Activated naive CD8-positive, alpha-beta T cell treated with anti-CD3 and anti-CD28 coated beads, Interleukin-2, amount 10 ng/mL, durations not matched to agents 7 days and 5 days (primary cell): Measurements from ENCODE around the gene NPSR1. TPM values are rescaled to one million over a fixed set of nuclear protein-coding genes. Genes with fewer than 3 reads are reported as not detected.

ENCODE experiments used
- ATAC-seq: fragments of 150-1000 bp; cut with Tn5 transposase; one replicate; pipeline ENCODE4 v1.10.0; 2021; ENCODE audit warnings: low read depth, moderate library complexity
- POLR2A ChIA-PET: fragments of 350-600 bp; sonication (Branson Sonifier 250); formaldehyde crosslinking; loops from one replicate; lab custom pipeline; 2021; ENCODE audit warnings: antibody characterized with exemption; lab: Charles Lee
- DNase-seq: peaks from one replicate; pipeline ENCODE4 v3.0.0; 2021
- H3K27ac Mint-ChIP-seq: one replicate; pipeline ENCODE4 v1.8.0; 2022; ENCODE audit warnings: mild to moderate bottlenecking, mixed read lengths
- H3K27me3 Mint-ChIP-seq: one replicate; pipeline ENCODE4 v1.8.0; 2022; ENCODE audit warnings: mild to moderate bottlenecking, moderate library complexity, mixed read lengths
- H3K36me3 Mint-ChIP-seq: one replicate; pipeline ENCODE4 v1.8.0; 2021; ENCODE audit warnings: mild to moderate bottlenecking, mixed read lengths
- H3K4me1 Mint-ChIP-seq: one replicate; pipeline ENCODE4 v1.8.0; 2021; ENCODE audit warnings: mixed read lengths
- H3K4me3 Mint-ChIP-seq: one replicate; pipeline ENCODE4 v1.8.0; 2022; ENCODE audit warnings: mild to moderate bottlenecking, moderate library complexity, mixed read lengths
- H3K9me3 Mint-ChIP-seq: one replicate; pipeline ENCODE4 v1.8.0; 2021; ENCODE audit warnings: mixed read lengths
- total RNA-seq, 2 experiments: library from RNA; stranded (reverse); gene quantifications; one replicate each; pipeline ENCODE4 v1.2.3, GENCODE V29; 2021

The NPSR1 gene
- total RNA-seq, 2 experiments from 2014 or later: not detected

DNA sequence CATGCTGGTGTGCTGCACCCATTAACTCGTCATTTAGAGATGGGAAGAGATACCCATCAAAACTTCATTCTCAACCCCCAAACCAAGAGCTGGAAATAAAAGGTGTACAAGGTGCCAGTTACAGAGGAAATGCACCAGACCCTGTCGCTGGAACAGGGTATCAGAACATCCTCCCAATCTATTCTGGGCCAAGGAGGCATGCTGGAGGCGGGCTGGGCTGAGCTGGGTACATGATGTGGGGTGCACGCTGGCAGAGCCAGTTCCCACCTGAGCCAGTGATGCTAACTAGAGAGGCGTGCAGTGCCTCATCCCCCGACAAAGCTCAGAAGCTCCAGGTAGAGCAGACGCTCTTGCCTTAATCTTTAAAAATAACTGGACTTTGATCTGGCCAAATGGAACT is 70.1 kb downstream of the NPSR1 start:
- H3K27me3 Mint-ChIP-seq: no peaks in the 10 kb centered on the region
- ATAC-seq (no peak), DNase-seq (no peak)
- H3K27ac Mint-ChIP-seq: no peak overlapping the region
- H3K9me3 Mint-ChIP-seq: peaks cover 1% of the 10 kb centered on the region
- POLR2A ChIA-PET: no interaction called here
- H3K36me3 Mint-ChIP-seq: no peaks in the 10 kb centered on the region
- H3K4me3 Mint-ChIP-seq: no peak overlapping the region
- H3K4me1 Mint-ChIP-seq: peaks cover 4% of the 10 kb centered on the region

- ATAC-seq: no peak
- POLR2A ChIA-PET: no interaction called here
- H3K4me3 Mint-ChIP-seq: no peak overlapping the region
Observed at GRCh38 chr7:34734771-34735170, 76.8 kb downstream of the NPSR1 start.

GRCh38 chr7:34735526-34735925 is 77.5 kb downstream of the NPSR1 start:
- Mint-ChIP-seq H3K4me3 (no peak overlapping the region), H3K9me3 (no peaks in the 10 kb centered on the region)
- DNase-seq: no peak

More at GRCh38 chr7:34734771-34735170, 76.8 kb downstream of the NPSR1 start:
- Mint-ChIP-seq H3K36me3 (no peaks in the 10 kb centered on the region), H3K9me3 (no peaks in the 10 kb centered on the region), H3K27me3 (peaks cover 18% of the 10 kb centered on the region), H3K27ac (no peak overlapping the region), H3K4me1 (no peaks in the 10 kb centered on the region)
- DNase-seq: no peak

GRCh38 chr7:34739651-34740300 is 81.8 kb downstream of the NPSR1 start:
- ATAC-seq (no peak), DNase-seq (no peak)
- H3K27ac Mint-ChIP-seq: no peak overlapping the region
- H3K27me3 Mint-ChIP-seq: peaks cover 23% of the 10 kb centered on the region
- H3K9me3 Mint-ChIP-seq: no peaks in the 10 kb centered on the region
- H3K4me1 Mint-ChIP-seq: no peaks in the 10 kb centered on the region
- no peaks in the 10 kb centered on the region for H3K36me3 Mint-ChIP-seq
- no peak overlapping the region for H3K4me3 Mint-ChIP-seq
- POLR2A ChIA-PET: no interaction called here

More at GRCh38 chr7:34735526-34735925, 77.5 kb downstream of the NPSR1 start:
- Mint-ChIP-seq H3K4me1 (no peaks in the 10 kb centered on the region), H3K27ac (no peak overlapping the region), H3K36me3 (no peaks in the 10 kb centered on the region), H3K27me3 (peaks cover 21% of the 10 kb centered on the region)
- POLR2A ChIA-PET: no interaction called here
- no peak for ATAC-seq

GRCh38 chr7:34740840-34741239 is 82.8 kb downstream of the NPSR1 start:
- H3K4me1 Mint-ChIP-seq: no peaks in the 10 kb centered on the region
- ATAC-seq (no peak), DNase-seq (no peak)
- no peak overlapping the region for H3K4me3 Mint-ChIP-seq
- no peaks in the 10 kb centered on the region for H3K36me3 Mint-ChIP-seq
- H3K27ac Mint-ChIP-seq: no peak overlapping the region
- H3K27me3 Mint-ChIP-seq: peaks cover 22% of the 10 kb centered on the region
- H3K9me3 Mint-ChIP-seq: no peaks in the 10 kb centered on the region
- POLR2A ChIA-PET: no interaction called here

DNA sequence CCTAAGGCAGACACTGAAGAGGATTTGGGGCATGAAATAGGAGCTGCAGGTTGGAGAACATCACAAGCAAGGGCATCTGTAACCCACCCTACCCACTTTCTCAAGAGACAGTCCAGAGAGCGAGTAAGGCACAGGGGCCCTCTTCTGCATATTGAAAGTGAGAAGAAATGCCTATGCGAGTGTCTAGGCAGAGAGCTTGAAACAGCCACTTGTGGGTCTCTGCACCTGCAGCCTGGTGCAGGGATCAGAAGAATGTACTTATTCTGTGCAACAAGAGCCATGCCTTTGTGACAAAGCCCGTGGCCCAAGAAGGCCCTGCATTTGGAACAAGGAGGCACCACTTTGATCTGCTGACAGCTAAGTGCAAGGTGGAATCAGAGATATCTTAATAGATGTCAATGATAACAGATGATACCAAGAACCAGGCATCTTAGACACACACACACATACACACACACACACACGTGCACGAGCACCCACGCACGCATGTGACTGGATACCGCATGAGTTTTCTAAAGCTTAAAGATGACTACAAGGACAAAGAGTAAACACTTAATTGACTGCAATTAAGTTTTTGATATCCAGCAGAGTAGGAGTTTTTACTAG is 89.3 kb downstream of the NPSR1 start:
- ATAC-seq: no peak
- Mint-ChIP-seq H3K4me3 (no peak overlapping the region), H3K36me3 (no peaks in the 10 kb centered on the region)

GRCh38 chr7:34747867-34748727 is 90.1 kb downstream of the NPSR1 start:
- DNase-seq: no peak
- H3K27me3 Mint-ChIP-seq: peaks cover 6% of the 10 kb centered on the region
- no peaks in the 10 kb centered on the region for H3K9me3 Mint-ChIP-seq
- ATAC-seq: no peak
- POLR2A ChIA-PET: no interaction called here
- no peak overlapping the region for H3K4me3 Mint-ChIP-seq
- H3K36me3 Mint-ChIP-seq: no peaks in the 10 kb centered on the region
- no peak overlapping the region for H3K27ac Mint-ChIP-seq
- H3K4me1 Mint-ChIP-seq: no peaks in the 10 kb centered on the region

More for the DNA sequence above, 89.3 kb downstream of the NPSR1 start:
- POLR2A ChIA-PET: no interaction called here
- Mint-ChIP-seq H3K9me3 (no peaks in the 10 kb centered on the region), H3K27me3 (peaks cover 6% of the 10 kb centered on the region), H3K4me1 (no peaks in the 10 kb centered on the region), H3K27ac (no peak overlapping the region)
- no peak for DNase-seq

- no peaks in the 10 kb centered on the region for H3K36me3 Mint-ChIP-seq
- H3K9me3 Mint-ChIP-seq: no peaks in the 10 kb centered on the region
- no peaks in the 10 kb centered on the region for H3K4me1 Mint-ChIP-seq
- ATAC-seq (no peak), DNase-seq (no peak)
- H3K27ac Mint-ChIP-seq: no peak overlapping the region
- peaks cover 6% of the 10 kb centered on the region for H3K27me3 Mint-ChIP-seq
- POLR2A ChIA-PET: no interaction called here
- no peak overlapping the region for H3K4me3 Mint-ChIP-seq
Observed at GRCh38 chr7:34748728-34749089, 90.7 kb downstream of the NPSR1 start.

DNA sequence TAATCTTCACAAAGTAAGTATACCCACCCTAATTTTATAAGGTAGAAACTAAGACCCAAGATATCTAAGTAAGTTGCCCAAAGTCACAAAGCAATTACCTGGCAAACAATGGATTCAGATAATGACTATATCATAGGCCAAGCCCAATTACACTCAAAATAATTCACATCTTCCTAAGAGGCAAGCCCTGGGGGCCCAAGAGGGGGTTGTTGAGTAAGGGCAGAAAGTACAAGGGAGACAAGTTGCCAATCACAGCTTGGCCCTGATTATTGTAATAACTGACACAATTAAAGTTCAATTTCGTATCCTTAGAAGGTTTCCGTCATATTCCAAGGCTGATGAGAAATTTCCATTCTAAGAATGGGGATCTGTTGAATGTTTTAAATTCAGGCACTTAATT is 91.4 kb downstream of the NPSR1 start:
- Mint-ChIP-seq H3K9me3 (no peaks in the 10 kb centered on the region), H3K27me3 (peaks cover 4% of the 10 kb centered on the region), H3K4me1 (no peaks in the 10 kb centered on the region), H3K36me3 (no peaks in the 10 kb centered on the region), H3K27ac (no peak overlapping the region), H3K4me3 (no peak overlapping the region)
- DNase-seq (no peak), ATAC-seq (no peak)
- POLR2A ChIA-PET: no interaction called here

- POLR2A ChIA-PET: no interaction called here
- Mint-ChIP-seq H3K27me3 (peaks cover 2% of the 10 kb centered on the region), H3K27ac (no peak overlapping the region), H3K4me3 (no peak overlapping the region), H3K36me3 (no peaks in the 10 kb centered on the region), H3K4me1 (no peaks in the 10 kb centered on the region), H3K9me3 (no peaks in the 10 kb centered on the region)
- DNase-seq (no peak), ATAC-seq (no peak)
Observed at GRCh38 chr7:34750209-34750608, 92.2 kb downstream of the NPSR1 start.

- POLR2A ChIA-PET: no interaction called here
- Mint-ChIP-seq H3K27me3 (peaks cover 2% of the 10 kb centered on the region), H3K36me3 (no peaks in the 10 kb centered on the region), H3K4me1 (no peaks in the 10 kb centered on the region), H3K27ac (no peak overlapping the region), H3K9me3 (no peaks in the 10 kb centered on the region), H3K4me3 (no peak overlapping the region)
- no peak for DNase-seq
- no peak for ATAC-seq
Observed at GRCh38 chr7:34750636-34751035, 92.6 kb downstream of the NPSR1 start.

GRCh38 chr7:34751725-34752643 is 94.0 kb downstream of the NPSR1 start:
- Mint-ChIP-seq H3K27ac (no peak overlapping the region), H3K27me3 (no peaks in the 10 kb centered on the region), H3K4me3 (no peak overlapping the region), H3K4me1 (no peaks in the 10 kb centered on the region), H3K9me3 (no peaks in the 10 kb centered on the region), H3K36me3 (no peaks in the 10 kb centered on the region)
- no peak for DNase-seq
- POLR2A ChIA-PET: no interaction called here
- ATAC-seq: no peak

DNA sequence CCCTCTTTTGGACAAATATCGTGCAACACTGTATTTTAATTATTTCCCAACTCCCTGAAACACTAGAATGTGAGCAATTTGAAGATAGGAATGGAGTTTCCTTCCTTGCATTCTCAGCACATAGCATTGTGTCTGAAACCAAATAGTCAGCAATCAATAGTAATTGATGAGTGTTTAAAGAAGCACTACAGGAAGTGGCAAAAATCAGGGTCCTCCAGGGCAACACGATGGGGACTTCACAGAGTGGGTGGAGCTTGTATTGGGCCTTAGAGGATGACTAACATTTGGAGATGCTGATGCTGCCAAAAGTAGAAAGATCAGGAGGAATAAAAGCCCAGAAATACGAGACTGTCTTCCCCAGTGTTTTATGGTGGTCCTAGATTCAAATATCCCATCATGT is 94.9 kb downstream of the NPSR1 start:
- Mint-ChIP-seq H3K4me1 (no peaks in the 10 kb centered on the region), H3K27ac (no peak overlapping the region), H3K4me3 (no peak overlapping the region), H3K27me3 (no peaks in the 10 kb centered on the region), H3K36me3 (no peaks in the 10 kb centered on the region), H3K9me3 (no peaks in the 10 kb centered on the region)
- ATAC-seq (no peak), DNase-seq (no peak)
- POLR2A ChIA-PET: no interaction called here
